Right lobe of liver (tissue), 6 donors: ENCODE measurements around the gene ALK. TPM values are rescaled to one million over a fixed set of nuclear protein-coding genes. Genes with fewer than 3 reads are reported as not detected.

Experiments used
- ATAC-seq, 4 donors: fragments of 200-7000 bp; cut with Tn5 transposase; one replicate each; pipeline ENCODE4 v1.9.1; 2020; ENCODE audit warnings: mild to moderate bottlenecking in 4 of 4, moderate library complexity in 4 of 4
- DNase-seq, 3 donors: peaks; one replicate each; pipeline ENCODE4 v3.0.0-alpha.2; 2020
- H3K27ac ChIP-seq, 3 donors: fragments of 200-600 bp; one replicate each; pipeline ENCODE4 v1.8.0; 2022
- H3K27me3 ChIP-seq, 2 donors: fragments of 200-600 bp; one replicate each; pipeline ENCODE4 v1.8.0; 2022
- H3K36me3 ChIP-seq, 4 donors: fragments of 200-600 bp; sonication (generic) in 1 of 4; one replicate each; pipeline versions ENCODE4 v1.5.1 to v1.8.0; 2017 to 2022; ENCODE audit warnings: control low read depth in 1 of 4
- H3K4me1 ChIP-seq, 4 donors: fragments of 200-600 bp; sonication (generic) in 1 of 4; one replicate each; pipeline versions ENCODE4 v1.5.1 to v1.8.0; 2017 to 2022; ENCODE audit warnings: control low read depth in 1 of 4
- H3K4me3 ChIP-seq, 3 donors: fragments of 200-600 bp; one replicate each; pipeline ENCODE4 v1.8.0; 2022
- H3K9me3 ChIP-seq, 4 donors: fragments of 200-600 bp; sonication (generic) in 1 of 4; one replicate each; pipeline versions ENCODE4 v1.5.1 to v1.8.0; 2017 to 2022; ENCODE audit warnings: control low read depth in 1 of 4
- CTCF ChIP-seq, 4 donors: fragments of 200-600 bp in 3 of 4; fragments of 450-650 bp in 1 of 4; IDR thresholded peaks; one replicate each; pipeline versions ENCODE4 v1.5.1 to v1.8.0; 2016 to 2022; ENCODE audit warnings: antibody characterized with exemption in 4 of 4, mild to moderate bottlenecking in 2 of 4
- POLR2A ChIP-seq: fragments of 450-650 bp; IDR thresholded peaks from one replicate; pipeline ENCODE4 v1.6.1; 2017; ENCODE audit warnings: antibody characterized with exemption, mild to moderate bottlenecking
- WGBS: methylation state at CpG from one replicate; pipeline ENCODE4 v1.1.6; 2018; ENCODE audit warnings: low coverage, low lambda C conversion rate; ENCODE audit not compliant: insufficient coverage; ENCODE audit errors: missing lambda C conversion rate; 5-methylcytosine and 5-hydroxymethylcytosine counted together
- intact Hi-C, 2 donors: fragments of 100-400 bp; cut with DNase I; formaldehyde crosslinking; loops; one replicate each; pipeline versions ENCODE4 v1.11.2 to v1.14.1; 2022
- total RNA-seq, 6 experiments: library from RNA; depleted of rRNA in 2 of 6; stranded (reverse); fragments of >200 nt in 2 of 6; fragmentation: NEBNext Ultra II Directional in 3 of 6; extraction: Animal tissue kit (Norgen Biotek cat#: 25700) in 3 of 6; gene quantifications; one replicate each; pipeline versions ENCODE4 v1.1.0 to v1.2.4, GENCODE V29; 2016 to 2023
- donor health status: DM: no; HTN: yes; CAD: no.
- donor health status: DM: no; HTN: no; CAD: no.
- donor health status: DM: no; HTN: no; CAD: no.
- donor health status: DM: no; HTN: yes; CAD: no.
- donor health status: DM: no; HTN: yes; CAD: no.

Gene ALK
- total RNA-seq, 6 experiments from 2014 or later, result 0.04 to 0.06 TPM; not detected in 4

GRCh38 chr2:29325544-29325943 is 595.8 kb downstream of the ALK start:
- H3K27ac ChIP-seq, result no peak overlapping the region
- intact Hi-C loops, result no loop called here
- H3K27me3 ChIP-seq, result no peaks in the 10 kb centered on the region
- TF ChIP-seq CTCF (IDR thresholded peaks at IDR 0.05) (no peak), POLR2A (no peak)
- no peaks in the 10 kb centered on the region for H3K4me1 ChIP-seq
- no peaks in the 10 kb centered on the region for H3K36me3 ChIP-seq
- DNase-seq (no peak), ATAC-seq (no peak)
- 52% methylated on average over 3 of the region's 3 CpGs for WGBS
- H3K9me3 ChIP-seq, result no peaks in the 10 kb centered on the region
- no peak overlapping the region for H3K4me3 ChIP-seq

DNA sequence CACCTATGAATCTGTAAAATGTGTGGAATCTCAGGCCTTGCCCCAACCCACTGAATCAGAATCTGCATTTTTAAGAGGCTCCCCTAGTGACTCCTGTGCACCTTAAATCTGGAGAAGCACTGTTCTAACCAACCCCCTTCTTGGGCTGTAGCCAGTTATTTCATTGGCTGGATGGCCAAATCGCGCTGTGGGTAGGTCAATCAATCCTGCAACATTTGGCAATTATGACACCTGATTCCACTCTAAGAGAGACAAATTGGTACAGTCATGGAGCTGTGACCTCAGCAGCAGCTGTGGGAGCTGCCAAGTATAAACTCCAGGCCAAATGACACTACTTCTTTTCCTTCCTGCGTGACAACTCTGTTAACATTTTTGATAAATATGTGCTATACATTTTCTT is 597.4 kb downstream of the ALK start:
- H3K4me1 ChIP-seq, result no peaks in the 10 kb centered on the region
- no peak overlapping the region for H3K27ac ChIP-seq
- H3K36me3 ChIP-seq, result no peaks in the 10 kb centered on the region
- H3K4me3 ChIP-seq, result no peak overlapping the region
- 28% methylated on average over 3 of the region's 3 CpGs for WGBS
- no peak for TF ChIP-seq CTCF (IDR thresholded peaks at IDR 0.05)
- no peak for TF ChIP-seq POLR2A
- no peaks in the 10 kb centered on the region for H3K27me3 ChIP-seq
- no peaks in the 10 kb centered on the region for H3K9me3 ChIP-seq
- ATAC-seq, result no peak
- intact Hi-C loops, result no loop called here
- DNase-seq, result no peak

DNA sequence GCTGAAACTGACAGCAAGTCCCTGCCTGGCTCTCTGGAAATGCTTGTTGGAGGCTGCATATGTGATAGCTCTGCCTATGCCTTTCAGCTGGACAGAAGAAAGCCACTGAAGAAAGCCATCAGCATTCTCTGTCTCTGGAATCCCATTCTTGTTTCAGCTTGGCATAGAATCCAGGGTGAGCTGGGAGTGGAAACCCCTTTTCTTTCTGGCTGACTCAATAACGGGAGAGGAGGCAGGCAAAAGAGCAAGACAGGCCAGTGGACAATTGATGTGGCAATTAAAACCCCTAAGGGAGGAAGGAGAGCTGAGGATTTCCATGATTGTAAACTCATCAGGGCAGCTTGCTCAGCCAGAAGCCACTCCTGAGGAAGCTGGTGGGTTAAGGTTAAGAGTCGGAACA is 598.1 kb downstream of the ALK start:
- ATAC-seq (no peak), DNase-seq (no peak)
- TF ChIP-seq POLR2A, result no peak
- no peak for TF ChIP-seq CTCF (IDR thresholded peaks at IDR 0.05)
- no peaks in the 10 kb centered on the region for H3K27me3 ChIP-seq
- H3K27ac ChIP-seq, result no peak overlapping the region
- H3K4me3 ChIP-seq, result no peak overlapping the region
- H3K4me1 ChIP-seq, result no peaks in the 10 kb centered on the region
- WGBS, result 29% methylated on average over 2 of the region's 2 CpGs
- no peaks in the 10 kb centered on the region for H3K9me3 ChIP-seq
- H3K36me3 ChIP-seq, result no peaks in the 10 kb centered on the region
- intact Hi-C loops, result no loop called here

- no peak overlapping the region for H3K4me3 ChIP-seq
- TF ChIP-seq CTCF (IDR thresholded peaks at IDR 0.05) (no peak), POLR2A (no peak)
- H3K4me1 ChIP-seq, result no peaks in the 10 kb centered on the region
- DNase-seq (no peak), ATAC-seq (no peak)
- H3K27ac ChIP-seq, result no peak overlapping the region
- H3K27me3 ChIP-seq, result no peaks in the 10 kb centered on the region
- H3K9me3 ChIP-seq, result no peaks in the 10 kb centered on the region
- no peaks in the 10 kb centered on the region for H3K36me3 ChIP-seq
- 25% methylated on average over 1 of the region's 2 CpGs for WGBS
- intact Hi-C loops, result no loop called here
These were observed 599.4 kb downstream of the ALK start for GRCh38 chr2:29322011-29322410.
